ENCODE data around the gene HK1. TPM values are rescaled to one million over a fixed set of nuclear protein-coding genes. Genes with fewer than 3 reads are reported as not detected.

The HK1 gene
- total RNA-seq, 4 donors from 2014 or later: 38.0 to 93.2 (median 50.6) TPM

GRCh38 chr10:69406816-69407580 is 128.7 kb downstream of the HK1 start:
- TF ChIP-seq CTCF (IDR thresholded peaks at IDR 0.05): no peak
- DNase-seq (ENCODE audit: low spot score): no peak
- ATAC-seq (ENCODE audit: low FRiP score): no peak

GRCh38 chr10:69407621-69408301 is 129.5 kb downstream of the HK1 start:
- DNase-seq (ENCODE audit: low spot score) (no peak), ATAC-seq (ENCODE audit: low FRiP score) (no peak)
- TF ChIP-seq CTCF (IDR thresholded peaks at IDR 0.05): no peak

- peak; percentile 79 for DNase-seq (ENCODE audit: low spot score)
- TF ChIP-seq CTCF (IDR thresholded peaks at IDR 0.05): no peak
- peak; percentile 87 for ATAC-seq (ENCODE audit: low FRiP score)
These were observed 130.3 kb downstream of the HK1 start for GRCh38 chr10:69408318-69409175.

GRCh38 chr10:69409176-69409495 is 130.8 kb downstream of the HK1 start:
- ATAC-seq (ENCODE audit: low FRiP score) (no peak), DNase-seq (ENCODE audit: low spot score) (no peak)

GRCh38 chr10:69409968-69410367 is 131.7 kb downstream of the HK1 start:
- TF ChIP-seq CTCF (IDR thresholded peaks at IDR 0.05): no peak
- no peak for DNase-seq (ENCODE audit: low spot score)
- ATAC-seq (ENCODE audit: low FRiP score): no peak

More at GRCh38 chr10:69409176-69409495, 130.8 kb downstream of the HK1 start:
- TF ChIP-seq CTCF (IDR thresholded peaks at IDR 0.05): no peak

GRCh38 chr10:69410487-69410886 is 132.2 kb downstream of the HK1 start:
- ATAC-seq (ENCODE audit: low FRiP score) (no peak), DNase-seq (ENCODE audit: low spot score) (no peak)
- no peak for TF ChIP-seq CTCF (IDR thresholded peaks at IDR 0.05)
